IMR-90 (cell line): ENCODE results near the gene MCF2L. TPM values are rescaled to one million over a fixed set of nuclear protein-coding genes. Genes with fewer than 3 reads are reported as not detected.

ENCODE experiments used
- ATAC-seq: fragments of 200-7000 bp; cut with Tn5 transposase; 2 replicates; pipeline ENCODE4 v1.9.1; 2020; ENCODE audit warnings: low read depth, mild to moderate bottlenecking, moderate library complexity
- BruUV-seq: library from RNA; stranded (reverse); fragments of 400-500 nt; replicated peaks from 2 replicates; lab custom pipeline; 2021; lab: Mats Ljungman, UMichigan
- CTCF ChIA-PET: fragments of 300-600 bp; formaldehyde crosslinking; extraction: SDS; loops from one replicate; lab custom pipeline; 2021; ENCODE audit warnings: antibody characterized with exemption; lab: Yijun Ruan, JAX
- POLR2A ChIA-PET: fragments of 300-600 bp; sonication (Branson Sonifier 250); formaldehyde crosslinking; loops from one replicate; lab custom pipeline; 2022; ENCODE audit warnings: antibody characterized with exemption; ENCODE audit not compliant: unreplicated experiment; lab: Charles Lee
- DNase-seq: peaks from one replicate; pipeline ENCODE4 v3.0.0; 2013
- H2AFZ ChIP-seq: replicated peaks from 2 replicates; pipeline ENCODE3; 2013; ENCODE audit warnings: low read length, mild to moderate bottlenecking; ENCODE audit not compliant: poor library complexity
- H2AK5ac ChIP-seq: 2 replicates; pipeline ENCODE4 v1.6.1; 2013; ENCODE audit warnings: low read depth, low read length, inconsistent platforms
- H2AK9ac ChIP-seq: replicated peaks from 2 replicates; pipeline ENCODE3; 2013; ENCODE audit warnings: mild to moderate bottlenecking, low read depth, low read length, moderate library complexity; ENCODE audit not compliant: poor library complexity
- H2BK120ac ChIP-seq: 2 replicates; pipeline ENCODE4 v1.6.1; 2013; ENCODE audit warnings: low read depth, low read length, inconsistent platforms
- H2BK15ac ChIP-seq: 3 replicates; pipeline ENCODE4 v1.6.1; 2013; ENCODE audit warnings: low read depth, low read length, inconsistent platforms
- H2BK20ac ChIP-seq: 2 replicates; pipeline ENCODE4 v1.6.1; 2013; ENCODE audit warnings: low read depth, mild to moderate bottlenecking, inconsistent platforms, low read length, moderate library complexity
- H2BK5ac ChIP-seq: 2 replicates; pipeline ENCODE4 v1.6.1; 2013; ENCODE audit warnings: mild to moderate bottlenecking, low read depth, low read length, inconsistent platforms; ENCODE audit not compliant: poor library complexity, severe bottlenecking
- H3K14ac ChIP-seq: replicated peaks from 2 replicates; pipeline ENCODE4 v1.6.1; 2013; ENCODE audit warnings: low read depth, low read length, inconsistent platforms
- H3K18ac ChIP-seq: 2 replicates; pipeline ENCODE4 v1.6.1; 2013; ENCODE audit warnings: low read depth, low read length, control low read depth
- H3K23ac ChIP-seq: 2 replicates; pipeline ENCODE4 v1.6.1; 2013; ENCODE audit warnings: low read depth, low read length, inconsistent platforms
- H3K27ac ChIP-seq: 2 replicates; pipeline ENCODE4 v1.5.1; 2013; ENCODE audit warnings: mild to moderate bottlenecking, control low read depth, low read length; ENCODE audit not compliant: insufficient read depth
- H3K27me3 ChIP-seq: 2 replicates; pipeline ENCODE4 v1.6.1; 2013; ENCODE audit warnings: low read length; ENCODE audit not compliant: control insufficient read depth, insufficient read depth
- H3K36me3 ChIP-seq: 2 replicates; pipeline ENCODE4 v1.6.1; 2013; ENCODE audit warnings: low read length, mixed read lengths; ENCODE audit not compliant: control insufficient read depth, insufficient read depth
- H3K4ac ChIP-seq: 2 replicates; pipeline ENCODE4 v1.6.1; 2013; ENCODE audit warnings: low read depth, low read length, inconsistent platforms
- H3K4me1 ChIP-seq: 2 replicates; pipeline ENCODE4 v1.6.1; 2013; ENCODE audit warnings: low read length, mixed read lengths; ENCODE audit not compliant: control insufficient read depth, insufficient read depth
- H3K4me2 ChIP-seq: 2 replicates; pipeline ENCODE4 v1.6.1; 2013; ENCODE audit warnings: low read depth, mild to moderate bottlenecking, control low read depth, low read length, moderate library complexity
- H3K4me3 ChIP-seq: 2 replicates; pipeline ENCODE4 v1.5.1; 2013; ENCODE audit warnings: low read depth, mild to moderate bottlenecking, control low read depth, low read length, moderate library complexity; ENCODE audit not compliant: insufficient read depth
- H3K56ac ChIP-seq: 2 replicates; pipeline ENCODE4 v1.6.1; 2013; ENCODE audit warnings: low read length, inconsistent platforms; ENCODE audit not compliant: insufficient read depth; ENCODE audit errors: extremely low read depth
- H3K79me1 ChIP-seq, 2 experiments: 2 replicates each; pipeline ENCODE4 v1.6.1; 2013; ENCODE audit warnings: low read length in 2 of 2, inconsistent platforms in 1 of 2, low read depth in 1 of 2
- H3K9ac ChIP-seq: 2 replicates; pipeline ENCODE4 v1.6.1; 2013; ENCODE audit warnings: low read depth, low read length, control low read depth
- H3K9me1 ChIP-seq: 2 replicates; pipeline ENCODE4 v1.6.1; 2013; ENCODE audit warnings: low read length, inconsistent platforms; ENCODE audit not compliant: insufficient read depth
- H3K9me3 ChIP-seq: 2 replicates; pipeline ENCODE4 v1.6.1; 2013; ENCODE audit warnings: low read length; ENCODE audit not compliant: control insufficient read depth, insufficient read depth
- H4K20me1 ChIP-seq: 2 replicates; pipeline ENCODE4 v1.6.1; 2013; ENCODE audit warnings: low read length, inconsistent platforms; ENCODE audit not compliant: insufficient read depth
- H4K5ac ChIP-seq: 2 replicates; pipeline ENCODE4 v1.6.1; 2013; ENCODE audit warnings: mild to moderate bottlenecking, low read depth, low read length, control low read depth
- H4K8ac ChIP-seq, 2 experiments: 2 replicates each; pipeline ENCODE4 v1.6.1; 2013; ENCODE audit warnings: low read depth in 2 of 2, low read length in 2 of 2, control low read depth in 1 of 2, inconsistent platforms in 1 of 2
- H4K91ac ChIP-seq: 2 replicates; pipeline ENCODE4 v1.6.1; 2013; ENCODE audit warnings: low read depth, low read length, inconsistent platforms; ENCODE audit not compliant: insufficient read depth
- BHLHE40 ChIP-seq: fragments of 150-350 bp; IDR thresholded peaks from 2 replicates; pipeline ENCODE4 v1.6.1; 2016; ENCODE audit warnings: mild to moderate bottlenecking, low read depth, low read length
- CTCF ChIP-seq: conservative IDR thresholded peaks from 2 replicates; pipeline ENCODE4 v1.5.1; 2012; ENCODE audit warnings: mild to moderate bottlenecking, low read depth, low read length, improper control_type of control experiment
- MAZ ChIP-seq: IDR thresholded peaks from 2 replicates; pipeline ENCODE4 v1.6.1; 2012; ENCODE audit warnings: low read depth, mild to moderate bottlenecking, low read length, improper control_type of control experiment, moderate library complexity, borderline replicate concordance
- RFX5 ChIP-seq: IDR thresholded peaks from 2 replicates; pipeline ENCODE4 v1.8.0; 2012; ENCODE audit warnings: low read depth, mild to moderate bottlenecking, low read length, moderate library complexity
- WGBS, 2 experiments: methylation state at CpG; one replicate each; pipeline versions ENCODE4 v1.1.5 to v1.1.7; 2013; ENCODE audit warnings: missing lambda C conversion rate in 2 of 2; ENCODE audit not compliant: insufficient read length in 1 of 2; ENCODE audit errors: extremely low coverage in 2 of 2; 5-methylcytosine and 5-hydroxymethylcytosine counted together
- dilution Hi-C: fragments of 300-500 bp; cut with HindIII; formaldehyde crosslinking; loops from one replicate; pipeline ENCODE4 v1.14.3; 2018; ENCODE audit warnings: low sequenced_read_pairs; ENCODE audit not compliant: unreplicated experiment
- in situ Hi-C: fragments of 300-500 bp; cut with MboI; formaldehyde crosslinking; loops from 3 replicates; pipeline ENCODE4 v1.14.3; 2019; ENCODE audit warnings: low sequenced_read_pairs, inconsistent platforms, mixed read lengths
- intact Hi-C: fragments of 100-400 bp; cut with micrococcal nuclease; formaldehyde crosslinking; loops from 2 replicates; pipeline ENCODE4 v1.10.0; 2022
- polyA plus RNA-seq, 3 experiments: library from polyadenylated mRNA; depleted of rRNA; stranded (reverse); fragments of >200 nt; gene quantifications; 2 replicates each; pipeline ENCODE4 v1.2.3, GENCODE V29; 2012; ENCODE audit warnings: low replicate concordance in 1 of 3
- total RNA-seq: library from RNA; depleted of rRNA; stranded (reverse); fragments of >200 nt; gene quantifications from 2 replicates; pipeline ENCODE4 v1.2.3, GENCODE V29; 2012

The MCF2L gene
- total and polyA plus RNA-seq, 2 of the 4 experiments (the other 2 are of a cell fraction), result 0.18 TPM; not detected in 1

- ATAC-seq (no peak), DNase-seq (no peak)
- no peak overlapping the region for H4K5ac ChIP-seq
- H4K20me1 ChIP-seq, result no peaks in the 10 kb centered on the region
- H2AK5ac ChIP-seq, result no peak overlapping the region
- no peak overlapping the region for H2BK15ac ChIP-seq
- intact Hi-C loops (no loop called here), in situ Hi-C loops (no loop called here), dilution Hi-C loops (no loop called here)
- no peaks in the 10 kb centered on the region for H3K9me3 ChIP-seq
- H3K14ac ChIP-seq, result no peak overlapping the region
- H3K27ac ChIP-seq, result no peak overlapping the region
- H3K4me1 ChIP-seq, result no peaks in the 10 kb centered on the region
- no peak overlapping the region for H2BK120ac ChIP-seq
- H3K4me2 ChIP-seq, result no peak overlapping the region
- no peak overlapping the region for H2AK9ac ChIP-seq
- BruUV-seq, result no TSS peak
- no peaks in the 10 kb centered on the region for H3K36me3 ChIP-seq
- H4K8ac ChIP-seq, result no peak overlapping the region
- H2BK20ac ChIP-seq, result no peak overlapping the region
- CTCF ChIA-PET, result no interaction called here
- peak overlapping the region; percentile 21 for H2AFZ ChIP-seq
- no peak overlapping the region for H4K91ac ChIP-seq
- no peaks in the 10 kb centered on the region for H3K79me1 ChIP-seq
- WGBS, 2 experiments, result 37% methylated on average over 6 of the region's 25 CpGs; no CpG with 5 or more reads in 1 of the 2 experiments
- H3K56ac ChIP-seq, result no peak overlapping the region
- H3K9me1 ChIP-seq, result no peaks in the 10 kb centered on the region
- peaks cover 64% of the 10 kb centered on the region for H3K27me3 ChIP-seq
- H3K23ac ChIP-seq, result no peak overlapping the region
- H3K9ac ChIP-seq, result no peak overlapping the region
- POLR2A ChIA-PET, result no interaction called here
- H3K18ac ChIP-seq, result no peak overlapping the region
- H2BK5ac ChIP-seq, result no peak overlapping the region
- H3K4me3 ChIP-seq, result no peak overlapping the region
- no peak overlapping the region for H3K4ac ChIP-seq
- no peak for TF ChIP-seq BHLHE40
- TF ChIP-seq RFX5, result no peak
- no peak for TF ChIP-seq MAZ
- no peak for TF ChIP-seq CTCF
Observed at GRCh38 chr13:112978561-112979405, 9.8 kb downstream of the MCF2L start.
